HG02970 (cell line): ENCODE data around the gene PLPPR3.

Experiments used
- ATAC-seq: cut with Tn5 transposase; IDR thresholded peaks from one replicate; pipeline ENCODE4 v1.9.1; 2021; ENCODE audit warnings: mild to moderate bottlenecking, moderate library complexity, moderate number of reproducible peaks; ENCODE audit not compliant: unreplicated experiment, low FRiP score

Gene PLPPR3

DNA sequence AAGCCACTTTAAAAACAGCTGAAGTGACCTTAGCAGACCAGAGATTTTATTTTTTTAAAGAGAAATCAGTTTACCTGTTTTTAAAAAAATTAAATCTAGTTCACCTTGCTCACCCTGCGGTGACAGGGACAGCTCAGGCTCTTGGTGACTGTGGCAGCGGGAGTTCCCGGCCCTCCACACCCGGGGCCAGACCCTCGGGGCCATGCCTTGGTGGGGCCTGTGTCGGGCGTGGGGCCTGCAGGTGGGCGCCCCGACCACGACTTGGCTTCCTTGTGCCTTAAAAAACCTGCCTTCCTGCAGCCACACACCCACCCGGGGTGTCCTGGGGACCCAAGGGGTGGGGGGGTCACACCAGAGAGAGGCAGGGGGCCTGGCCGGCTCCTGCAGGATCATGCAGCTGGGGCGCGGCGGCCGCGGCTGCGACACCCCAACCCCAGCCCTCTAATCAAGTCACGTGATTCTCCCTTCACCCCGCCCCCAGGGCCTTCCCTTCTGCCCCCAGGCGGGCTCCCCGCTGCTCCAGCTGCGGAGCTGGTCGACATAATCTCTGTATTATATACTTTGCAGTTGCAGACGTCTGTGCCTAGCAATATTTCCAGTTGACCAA, 10.8 kb downstream of the PLPPR3 start:
- no peak for ATAC-seq

DNA sequence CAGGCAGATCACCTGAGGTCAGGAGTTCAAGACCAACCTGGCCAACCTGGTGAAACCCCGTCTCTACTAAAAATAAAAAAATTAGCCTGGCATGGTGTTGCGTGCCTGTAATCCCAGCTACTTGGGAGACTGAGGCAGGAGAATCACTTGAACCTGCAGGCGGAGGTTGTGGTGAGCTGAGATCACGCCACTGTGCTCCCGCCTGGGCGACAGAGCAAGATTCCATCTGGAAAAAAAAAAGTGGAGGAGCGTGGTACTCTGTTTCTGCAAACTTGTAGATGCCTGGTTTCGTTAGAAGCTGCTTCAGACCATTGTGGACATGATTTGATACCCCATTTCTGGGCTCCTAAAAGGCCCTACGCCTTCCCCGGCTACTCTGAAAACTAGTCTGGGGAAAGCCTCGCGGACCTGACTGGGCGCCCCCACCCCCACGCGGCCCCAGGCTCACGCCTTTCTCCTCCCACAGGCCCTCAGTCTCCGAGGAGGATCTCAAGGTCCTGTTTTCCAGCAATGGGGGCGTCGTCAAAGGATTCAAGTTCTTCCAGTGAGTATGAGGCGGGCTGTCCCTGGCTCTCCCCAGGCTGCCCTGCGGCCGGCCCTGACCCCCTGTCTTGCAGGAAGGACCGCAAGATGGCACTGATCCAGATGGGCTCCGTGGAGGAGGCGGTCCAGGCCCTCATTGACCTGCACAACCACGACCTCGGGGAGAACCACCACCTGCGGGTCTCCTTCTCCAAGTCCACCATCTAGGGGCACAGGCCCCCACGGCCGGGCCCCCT, 11.5 kb downstream of the PLPPR3 start:
- ATAC-seq, result no peak

DNA sequence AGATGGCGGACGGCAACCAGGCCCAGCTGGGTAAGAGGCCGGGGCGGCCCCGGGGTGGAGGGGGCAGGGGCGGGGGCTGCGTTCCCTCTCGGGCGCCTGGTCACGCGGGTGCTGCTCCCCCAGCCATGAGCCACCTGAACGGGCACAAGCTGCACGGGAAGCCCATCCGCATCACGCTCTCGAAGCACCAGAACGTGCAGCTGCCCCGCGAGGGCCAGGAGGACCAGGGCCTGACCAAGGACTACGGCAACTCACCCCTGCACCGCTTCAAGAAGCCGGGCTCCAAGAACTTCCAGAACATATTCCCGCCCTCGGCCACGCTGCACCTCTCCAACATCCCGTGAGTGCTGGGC, 13.4 kb downstream of the PLPPR3 start:
- no peak for ATAC-seq

DNA sequence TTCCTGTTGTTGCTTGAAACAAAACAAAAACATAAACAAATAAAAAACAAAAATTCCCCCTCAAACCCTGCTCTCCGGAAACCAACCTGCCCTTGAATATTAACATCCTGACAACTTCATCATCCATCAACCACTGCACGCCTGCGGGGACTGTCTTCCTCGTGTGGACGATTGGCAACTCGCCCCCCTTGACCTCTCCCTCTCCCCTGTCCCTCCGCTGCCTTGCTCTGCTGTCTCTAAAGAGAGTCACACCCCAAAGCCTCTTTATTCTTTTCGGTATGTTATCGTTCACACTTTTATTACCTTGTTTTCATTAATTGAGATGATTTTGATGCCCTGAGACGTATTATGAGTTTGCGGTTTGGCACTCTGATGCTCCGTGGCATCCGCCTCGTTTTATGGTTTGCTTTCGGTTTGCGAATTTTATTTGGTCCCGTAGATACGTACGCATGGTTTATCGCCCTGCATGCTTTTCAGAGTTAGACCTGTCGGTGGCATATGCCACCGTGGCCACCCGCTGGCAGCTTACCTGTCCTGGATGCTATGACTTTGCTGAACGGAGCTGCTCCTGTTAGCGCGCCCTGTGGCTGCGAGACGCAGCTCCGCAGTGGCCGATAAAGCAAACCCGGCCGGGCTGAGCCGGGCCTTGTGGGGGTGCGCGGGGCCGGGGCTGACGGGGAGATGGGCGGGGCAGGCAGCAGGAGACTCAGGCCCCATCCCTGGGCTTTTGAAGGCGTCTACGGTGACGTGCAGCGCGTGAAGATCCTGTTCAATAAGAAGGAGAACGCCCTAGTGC, 13.9 kb downstream of the PLPPR3 start:
- no peak for ATAC-seq

DNA sequence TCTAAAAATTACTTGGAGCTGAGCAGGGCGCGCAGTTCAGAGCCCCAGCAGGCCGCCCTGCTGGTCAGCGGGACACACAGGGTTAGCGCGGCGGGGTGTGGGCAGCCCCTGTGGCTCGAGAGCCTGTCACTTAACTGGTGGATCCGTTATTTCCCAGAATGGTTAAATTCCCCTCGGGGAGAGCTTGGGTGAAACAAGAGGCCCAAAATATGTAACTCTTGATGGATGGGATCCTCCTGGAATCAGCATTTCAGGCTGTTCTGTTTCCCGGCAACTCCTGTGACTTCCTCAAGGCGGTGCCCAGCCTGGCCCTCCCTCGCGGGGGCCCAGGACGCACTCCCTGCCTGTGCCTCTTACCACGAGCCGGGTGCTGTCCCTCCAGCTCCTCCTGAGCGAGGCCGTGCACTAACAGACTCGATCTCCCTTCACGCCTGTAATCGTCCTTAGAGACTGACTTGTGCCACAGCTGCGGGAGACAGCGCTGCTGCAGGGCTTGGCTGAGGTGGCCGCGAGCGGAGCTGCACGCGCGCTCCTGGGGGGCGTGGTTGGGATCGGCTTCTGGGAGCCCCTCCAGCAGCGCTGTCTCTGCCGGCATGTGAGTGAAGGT, 14.8 kb downstream of the PLPPR3 start:
- no peak for ATAC-seq

DNA sequence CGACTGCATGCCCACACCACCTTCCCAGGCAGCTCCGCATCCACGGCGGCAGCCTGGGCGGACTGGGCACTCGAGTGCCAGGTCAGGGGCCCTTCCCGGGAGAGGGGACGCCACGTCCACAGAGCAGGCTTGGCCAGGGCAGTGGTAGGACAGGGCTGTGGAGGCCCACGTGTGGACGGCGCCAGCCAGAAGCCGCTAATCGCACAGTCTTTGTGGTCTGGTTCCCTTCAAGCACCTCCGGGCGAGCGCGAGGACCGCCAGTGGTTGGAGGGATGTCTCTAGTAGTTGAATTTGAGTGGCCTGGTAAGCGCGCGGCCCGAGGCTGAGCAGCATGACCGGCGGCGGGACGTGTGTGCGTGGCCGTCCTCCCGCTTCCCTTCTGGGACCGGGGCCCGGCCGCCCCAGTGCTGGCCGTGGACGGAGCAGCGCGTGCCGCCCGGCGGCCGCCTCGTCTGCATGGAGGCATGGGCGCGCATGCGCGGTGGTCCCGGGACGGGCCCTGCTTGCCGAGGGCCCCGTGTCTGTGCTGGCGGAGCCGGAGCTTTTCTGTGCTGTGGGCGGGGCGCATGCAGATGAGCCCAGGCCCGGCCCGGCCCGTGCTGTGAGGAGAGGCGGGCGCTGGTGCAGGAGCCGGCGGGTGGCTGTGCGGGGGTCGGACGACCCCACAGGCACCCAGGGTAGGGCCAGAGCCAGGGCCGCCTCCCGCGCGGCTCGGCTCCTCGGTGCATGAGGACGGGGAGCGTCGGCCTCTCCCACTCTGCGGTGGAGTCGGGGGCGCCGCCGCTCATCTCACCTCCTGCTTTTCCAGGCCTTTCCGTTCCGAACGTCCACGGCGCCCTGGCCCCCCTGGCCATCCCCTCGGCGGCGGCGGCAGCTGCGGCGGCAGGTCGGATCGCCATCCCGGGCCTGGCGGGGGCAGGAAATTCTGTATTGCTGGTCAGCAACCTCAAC, 15.9 kb downstream of the PLPPR3 start:
- no peak for ATAC-seq

DNA sequence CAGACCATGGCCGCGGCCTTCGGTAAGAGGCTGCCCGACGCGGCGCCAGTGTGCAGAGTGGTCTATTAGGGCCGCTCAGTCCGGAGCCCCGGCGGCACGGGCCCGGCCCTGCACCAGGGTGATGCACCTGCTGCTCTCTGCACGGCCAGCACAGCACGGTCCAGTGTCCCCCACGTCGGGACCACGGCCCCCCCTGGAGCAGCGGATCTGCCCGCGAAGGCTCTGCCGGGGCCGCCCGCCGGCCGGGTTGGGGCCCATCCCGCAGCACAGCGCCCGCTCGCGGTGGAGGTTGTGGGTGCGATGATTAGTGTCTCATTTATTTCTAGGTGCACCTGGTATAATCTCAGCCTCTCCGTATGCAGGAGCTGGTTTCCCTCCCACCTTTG, 16.6 kb downstream of the PLPPR3 start:
- no peak for ATAC-seq

DNA sequence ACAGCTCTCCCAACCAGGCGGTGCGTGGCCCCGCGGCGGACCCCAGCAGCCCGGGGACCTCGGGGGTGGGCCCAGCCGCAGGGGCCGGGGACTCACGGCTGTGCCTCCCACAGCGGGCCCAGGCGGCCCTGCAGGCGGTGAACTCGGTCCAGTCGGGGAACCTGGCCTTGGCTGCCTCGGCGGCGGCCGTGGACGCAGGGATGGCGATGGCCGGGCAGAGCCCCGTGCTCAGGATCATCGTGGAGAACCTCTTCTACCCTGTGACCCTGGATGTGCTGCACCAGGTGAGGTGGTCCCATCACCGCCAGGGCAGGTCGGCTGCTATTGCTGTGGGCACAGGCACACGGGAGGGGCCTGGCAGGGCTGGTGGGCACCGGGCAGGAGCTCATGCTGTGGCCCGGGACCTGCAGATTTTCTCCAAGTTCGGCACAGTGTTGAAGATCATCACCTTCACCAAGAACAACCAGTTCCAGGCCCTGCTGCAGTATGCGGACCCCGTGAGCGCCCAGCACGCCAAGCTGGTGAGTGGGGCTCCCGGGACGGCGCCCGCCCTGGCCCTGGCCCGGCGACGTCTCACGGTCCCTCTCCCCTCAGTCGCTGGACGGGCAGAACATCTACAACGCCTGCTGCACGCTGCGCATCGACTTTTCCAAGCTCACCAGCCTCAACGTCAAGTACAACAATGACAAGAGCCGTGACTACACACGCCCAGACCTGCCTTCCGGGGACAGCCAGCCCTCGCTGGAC, 17.2 kb downstream of the PLPPR3 start:
- no peak for ATAC-seq

DNA sequence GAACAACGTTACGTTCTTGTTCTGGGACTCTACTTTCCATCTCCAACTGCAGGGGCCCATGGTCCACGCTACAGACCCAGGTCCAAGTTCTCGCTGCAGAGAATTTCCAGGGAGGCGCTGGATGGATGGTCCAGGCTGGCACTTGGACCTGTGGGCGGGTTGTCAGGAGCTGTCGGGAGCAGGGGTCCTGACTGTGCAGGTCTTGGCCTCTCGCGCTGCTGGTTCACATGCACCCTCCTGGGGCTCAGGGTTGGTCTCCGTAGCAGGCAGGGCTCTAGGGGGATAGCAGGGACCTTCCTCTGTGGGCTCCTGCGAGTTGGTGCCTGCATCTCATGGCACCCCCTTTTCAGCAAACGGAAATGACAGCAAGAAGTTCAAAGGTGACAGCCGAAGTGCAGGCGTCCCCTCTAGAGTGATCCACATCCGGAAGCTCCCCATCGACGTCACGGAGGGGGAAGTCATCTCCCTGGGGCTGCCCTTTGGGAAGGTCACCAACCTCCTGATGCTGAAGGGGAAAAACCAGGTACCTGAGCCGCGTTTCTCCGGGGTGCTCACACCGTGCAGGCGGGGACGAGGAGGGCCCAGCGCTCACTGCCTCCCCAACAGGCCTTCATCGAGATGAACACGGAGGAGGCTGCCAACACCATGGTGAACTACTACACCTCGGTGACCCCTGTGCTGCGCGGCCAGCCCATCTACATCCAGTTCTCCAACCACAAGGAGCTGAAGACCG, 17.9 kb downstream of the PLPPR3 start:
- no peak for ATAC-seq

DNA sequence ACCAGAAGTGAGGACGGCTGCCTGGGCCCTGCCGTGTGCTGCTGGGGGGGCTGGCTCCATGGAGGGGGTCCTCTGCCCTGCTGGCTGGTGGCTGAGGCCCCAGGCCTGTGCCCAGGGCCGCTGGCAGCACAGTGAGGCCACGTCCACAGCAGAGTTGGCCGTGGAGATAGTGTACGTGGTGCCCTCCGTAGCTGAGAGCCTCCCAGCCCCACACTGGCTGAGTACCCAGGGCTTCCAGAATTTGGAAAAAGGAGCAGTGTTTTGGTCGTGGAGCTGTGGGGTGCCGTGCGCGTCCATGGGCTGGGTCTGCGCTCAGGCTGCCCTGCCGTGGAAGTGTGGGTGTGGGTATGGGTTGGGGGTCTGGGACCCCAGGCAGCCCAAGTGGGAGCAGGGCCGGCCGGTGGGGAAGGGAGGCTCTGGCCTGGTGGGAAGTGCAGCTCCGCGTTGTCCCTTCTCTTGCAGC, 18.6 kb downstream of the PLPPR3 start:
- no peak for ATAC-seq

DNA sequence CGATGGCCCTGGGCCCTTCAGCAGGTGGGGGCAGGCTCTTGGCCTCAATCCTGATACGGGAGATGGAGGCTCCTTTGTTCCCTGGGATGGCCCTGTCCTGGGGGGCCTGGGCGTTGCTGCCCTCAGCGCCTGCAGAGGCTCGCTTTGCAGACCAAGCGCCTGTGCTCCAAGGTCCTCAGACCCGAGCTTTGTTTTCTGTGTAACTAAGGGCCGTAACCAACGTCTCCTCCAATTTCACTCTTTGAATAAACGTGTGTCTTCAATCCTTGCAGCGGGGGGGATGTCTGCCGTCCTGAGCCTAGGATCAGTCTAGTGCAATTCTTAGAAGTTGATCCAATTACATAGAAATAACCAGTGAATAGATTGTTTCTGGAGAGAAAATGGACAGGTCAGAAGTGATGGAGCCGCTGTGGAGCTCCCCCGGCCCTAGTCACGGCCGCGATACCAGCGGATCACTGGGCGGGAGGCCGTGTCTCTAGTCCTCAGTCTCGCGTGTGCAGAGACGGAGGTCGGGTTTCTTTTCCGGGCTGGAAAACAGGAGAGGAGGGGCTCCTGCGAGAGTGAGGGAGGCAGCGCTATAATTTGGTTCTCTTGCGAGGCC, 19.2 kb downstream of the PLPPR3 start:
- ATAC-seq, result no peak

DNA sequence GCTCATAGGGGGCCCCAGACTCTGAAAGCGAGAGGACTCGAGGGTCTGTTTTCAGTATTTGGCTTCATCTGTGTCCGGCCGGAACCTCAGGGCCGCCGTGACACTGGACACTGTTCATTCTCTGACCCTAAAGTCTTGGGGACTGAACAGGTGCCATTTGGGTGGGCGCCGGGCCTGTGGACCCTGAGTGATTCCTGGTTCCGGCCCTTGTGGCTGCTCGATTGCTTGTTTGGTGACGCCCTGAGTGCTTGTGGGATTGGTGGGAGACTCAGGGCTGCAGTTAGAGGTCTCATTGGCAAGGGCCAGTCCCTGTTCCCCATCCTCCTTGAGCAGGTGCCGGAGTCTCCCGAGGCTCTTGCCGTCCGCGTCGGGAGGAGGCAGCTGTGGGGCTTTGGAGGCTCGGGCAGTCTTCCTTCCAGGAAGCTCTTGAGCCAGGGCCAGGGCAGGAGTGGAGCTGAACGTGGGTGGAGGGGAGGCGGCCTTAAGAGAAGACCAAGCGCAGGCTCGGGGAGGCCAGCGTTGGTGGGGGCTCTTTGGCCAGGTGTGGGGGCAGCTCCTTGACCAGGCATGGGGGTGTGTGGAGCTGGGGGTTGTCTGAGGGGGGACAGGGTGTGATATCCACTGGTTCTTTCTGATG, 19.8 kb downstream of the PLPPR3 start:
- no peak for ATAC-seq

DNA sequence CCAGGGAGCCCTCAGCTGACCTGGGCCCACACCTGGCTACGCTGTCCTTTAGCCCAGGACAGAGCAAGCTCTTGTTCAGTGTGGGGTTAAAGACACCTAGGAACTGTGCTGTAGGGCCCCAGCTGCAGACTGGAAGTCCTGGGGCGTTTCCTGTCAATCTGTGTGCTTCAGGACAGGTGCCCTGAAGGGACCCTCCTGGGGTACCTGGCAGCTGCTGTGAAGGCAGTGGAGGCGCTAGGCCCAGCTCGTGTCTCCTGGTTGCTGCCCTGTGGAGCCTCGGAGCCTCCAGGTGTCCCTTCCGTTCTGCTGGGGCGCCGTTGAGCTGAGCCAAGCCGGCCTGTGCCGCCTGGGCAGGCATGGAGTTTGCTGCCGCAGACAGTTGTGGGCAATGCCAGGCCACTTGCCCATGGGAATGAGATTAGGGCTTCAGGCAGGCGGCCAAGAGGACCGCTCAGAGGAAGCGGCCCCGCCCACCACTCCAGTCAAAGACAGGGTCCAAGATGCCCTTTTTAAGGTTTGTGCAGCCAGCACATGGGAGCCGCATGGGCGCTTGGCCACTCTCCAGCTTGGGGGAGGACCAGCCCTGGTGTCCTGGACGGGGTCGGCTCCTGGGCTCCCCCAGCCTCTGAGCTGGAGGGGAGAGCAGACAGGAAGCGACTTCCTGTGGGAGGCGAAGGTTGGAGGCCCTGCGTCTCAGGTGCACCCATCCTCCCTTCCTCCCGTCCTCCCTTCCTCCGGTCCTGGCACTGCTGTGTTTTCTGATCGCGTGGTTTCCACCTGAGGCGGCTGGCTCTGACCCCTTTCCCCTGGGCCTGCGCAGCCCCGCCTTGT, 20.5 kb downstream of the PLPPR3 start:
- ATAC-seq, result no peak

DNA sequence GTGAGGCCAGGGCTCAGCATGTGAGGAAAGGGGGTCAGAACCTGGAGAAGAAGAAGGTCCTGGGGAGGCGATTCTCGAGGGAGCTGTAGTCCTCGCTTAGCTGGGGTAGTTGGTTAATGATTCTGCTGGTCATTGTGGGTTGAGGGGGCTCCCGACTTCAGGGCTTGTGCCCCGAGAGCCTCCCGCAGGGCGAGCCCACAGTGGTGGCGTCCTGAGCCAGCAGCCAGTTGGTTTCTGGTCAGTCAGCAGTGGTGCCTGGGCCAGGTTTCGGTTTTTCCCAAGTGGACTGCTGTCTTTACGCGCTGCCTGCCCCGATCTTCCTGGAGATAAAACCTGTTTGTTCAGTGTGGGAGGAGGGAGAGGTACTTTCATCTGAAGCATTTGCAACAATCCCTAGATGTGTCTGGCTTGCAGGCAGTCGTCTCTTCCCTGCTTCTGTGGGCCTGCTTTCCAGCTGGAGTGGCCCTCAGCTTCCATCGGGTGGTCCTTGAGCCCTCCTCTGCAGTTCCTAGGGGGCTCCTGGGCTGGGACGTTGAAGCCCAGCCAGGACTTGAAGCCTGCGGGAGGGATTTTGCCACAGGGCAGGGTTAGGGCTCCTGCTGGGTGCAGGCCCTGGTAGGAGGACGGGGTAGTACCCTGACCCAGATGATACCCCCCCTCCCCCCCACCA, 21.3 kb downstream of the PLPPR3 start:
- no peak for ATAC-seq

DNA sequence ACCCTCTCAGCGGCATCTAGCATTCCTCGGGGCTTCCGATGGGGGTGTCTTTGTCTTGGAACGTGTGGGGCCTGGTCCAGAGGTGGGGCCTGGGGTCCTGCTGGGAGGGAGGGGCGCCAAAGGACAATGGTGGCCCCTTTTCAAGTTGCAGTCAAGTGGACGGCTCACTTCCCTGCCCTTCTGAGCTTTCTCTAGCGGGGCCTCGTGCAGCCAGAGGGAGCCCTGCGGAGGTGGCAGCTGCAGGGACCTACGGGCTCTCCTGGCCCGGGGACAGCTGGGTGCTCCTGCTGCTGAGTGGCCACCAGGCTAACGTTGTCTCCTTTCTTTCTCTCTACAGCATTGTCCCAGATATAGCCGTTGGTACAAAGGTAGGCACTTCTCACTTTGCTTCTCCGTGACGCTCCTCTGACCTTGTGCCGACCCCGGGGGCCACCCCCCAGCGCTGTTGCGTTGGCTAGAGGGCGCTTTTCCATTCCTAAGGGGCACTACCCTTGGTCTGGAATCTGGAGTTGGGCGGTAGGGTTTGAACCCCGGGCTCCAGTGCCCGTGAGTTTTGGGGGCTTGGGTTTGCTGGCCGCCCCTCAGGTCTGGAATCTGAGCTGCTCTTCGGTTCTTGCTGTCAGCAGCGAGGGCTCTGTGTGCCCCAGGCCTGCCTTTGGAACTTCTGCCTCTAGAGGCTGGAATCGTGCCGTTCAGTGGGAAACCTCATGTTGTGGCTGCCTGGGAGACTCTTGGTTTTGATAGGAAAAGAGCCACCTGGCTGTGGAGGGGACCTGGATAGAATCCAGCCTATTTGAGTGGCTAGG, 22.5 kb downstream of the PLPPR3 start:
- no peak for ATAC-seq
